NCI-H187 treated with DMSO at 0.1 percent for 48 hours (cell line): ENCODE results near the gene AP5S1.
"Not testable (repeated sequence)": the region's sequence is repeated elsewhere in the genome, so short reads cannot be mapped to it uniquely, and the experiment has no call there.

Experiments
- DNase-seq: peaks from one replicate; lab custom pipeline; 2025; lab: John Stamatoyannopoulos, UW

The AP5S1 gene

GRCh38 chr20:3794168-3794567 is 26.2 kb upstream of the AP5S1 start:
- DNase-seq, result not testable (repeated sequence)

- DNase-seq, result no peak
These were observed 25.5 kb upstream of the AP5S1 start for GRCh38 chr20:3794701-3795420.

DNA sequence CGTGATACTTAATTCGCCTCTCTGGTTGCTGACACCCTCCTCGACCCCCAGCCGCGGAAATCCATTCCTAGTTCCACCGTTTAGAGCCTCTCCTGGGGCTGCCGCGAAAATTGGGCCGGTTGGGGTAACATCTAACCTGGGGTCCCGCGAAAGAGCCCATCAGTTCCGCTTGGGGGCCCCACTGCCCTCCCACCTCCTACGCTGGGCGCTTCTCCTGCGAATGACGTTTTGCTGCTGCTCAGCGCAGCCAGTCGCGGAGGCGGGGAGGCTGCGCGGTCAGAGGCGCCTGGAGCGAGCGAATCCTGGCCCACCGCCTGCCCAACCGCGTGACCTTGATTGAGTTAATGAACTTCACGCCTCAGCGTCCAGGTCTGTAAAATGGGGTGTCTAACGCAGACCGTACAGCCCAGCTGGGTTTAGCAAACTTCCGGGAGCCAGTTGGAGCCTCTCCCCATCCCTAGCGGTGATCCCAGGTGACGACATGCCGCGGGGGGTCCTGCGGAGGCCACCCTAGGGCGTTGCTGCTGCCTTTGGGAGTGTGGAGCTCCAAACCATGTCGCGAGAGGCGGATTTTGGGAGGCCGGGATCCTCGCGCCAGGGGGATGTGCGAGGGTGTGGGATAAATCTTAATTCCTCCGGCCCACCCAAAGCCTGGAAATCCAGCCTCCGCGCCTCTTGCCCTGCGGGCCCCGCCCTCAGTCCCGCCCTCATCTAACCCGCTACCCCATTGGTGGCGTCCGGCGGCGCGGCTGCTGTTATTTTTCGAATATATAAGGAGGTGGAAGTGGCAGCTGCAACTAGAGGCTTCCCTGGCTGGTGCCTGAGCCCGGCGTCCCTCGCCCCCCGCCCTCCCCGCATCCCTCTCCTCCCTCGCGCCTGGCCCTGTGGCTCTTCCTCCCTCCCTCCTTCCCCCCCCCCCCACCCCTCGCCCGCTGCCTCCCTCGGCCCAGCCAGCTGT is 24.6 kb upstream of the AP5S1 start, which contains the start of gene CDC25B:
CDC25B (plus strand) TSS at position 800 of the 958 bp plus-strand sequence. CDS start 222 bp downstream, outside the sequence.
- peak; percentile 92 for DNase-seq

GRCh38 chr20:3796477-3797225 is 23.7 kb upstream of the AP5S1 start:
- no peak for DNase-seq

- DNase-seq, result no peak
These were observed 23.2 kb upstream of the AP5S1 start for GRCh38 chr20:3797226-3797545.

- DNase-seq, result no peak
These were observed 22.6 kb upstream of the AP5S1 start for GRCh38 chr20:3797592-3798372.

DNA sequence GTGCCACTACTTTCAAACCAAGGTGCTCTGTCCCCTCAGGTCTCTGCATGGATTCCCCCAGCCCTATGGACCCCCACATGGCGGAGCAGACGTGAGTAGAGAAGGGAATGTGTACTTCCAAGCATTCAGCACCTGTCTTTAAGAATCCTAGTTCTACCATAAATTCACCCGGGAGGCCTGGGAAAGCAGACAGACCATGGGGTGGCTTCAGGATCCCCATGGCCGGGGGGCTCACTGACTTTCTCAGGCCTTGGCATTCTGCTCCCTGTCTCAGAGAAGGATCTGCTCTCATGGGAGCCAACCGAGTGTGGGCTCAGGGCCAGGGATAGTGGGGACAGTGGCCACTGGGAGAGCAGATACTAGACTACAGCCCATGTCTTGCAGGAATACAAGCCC is 22.0 kb upstream of the AP5S1 start:
- DNase-seq, result no peak

DNA sequence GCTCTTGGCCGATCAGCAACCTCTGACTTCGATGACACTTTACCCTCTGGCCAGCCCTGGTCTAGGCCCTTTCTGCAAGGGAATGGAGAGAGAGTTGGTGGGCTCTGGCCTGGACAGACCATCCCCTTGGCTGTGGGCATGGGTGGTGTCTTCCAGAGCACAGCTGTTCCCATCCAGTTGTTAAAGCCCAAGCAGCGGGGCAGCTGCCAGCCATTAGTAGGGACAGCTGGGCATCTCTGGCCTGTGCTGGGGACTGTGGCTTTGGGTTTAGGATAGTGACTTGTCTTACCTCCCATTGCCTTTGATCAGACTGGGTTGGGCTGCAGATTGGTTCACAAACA is 21.5 kb upstream of the AP5S1 start:
- DNase-seq, result no peak

GRCh38 chr20:3800256-3800877 is 20.0 kb upstream of the AP5S1 start:
- no peak for DNase-seq

GRCh38 chr20:3800878-3801260 is 19.5 kb upstream of the AP5S1 start:
- DNase-seq, result no peak

DNA sequence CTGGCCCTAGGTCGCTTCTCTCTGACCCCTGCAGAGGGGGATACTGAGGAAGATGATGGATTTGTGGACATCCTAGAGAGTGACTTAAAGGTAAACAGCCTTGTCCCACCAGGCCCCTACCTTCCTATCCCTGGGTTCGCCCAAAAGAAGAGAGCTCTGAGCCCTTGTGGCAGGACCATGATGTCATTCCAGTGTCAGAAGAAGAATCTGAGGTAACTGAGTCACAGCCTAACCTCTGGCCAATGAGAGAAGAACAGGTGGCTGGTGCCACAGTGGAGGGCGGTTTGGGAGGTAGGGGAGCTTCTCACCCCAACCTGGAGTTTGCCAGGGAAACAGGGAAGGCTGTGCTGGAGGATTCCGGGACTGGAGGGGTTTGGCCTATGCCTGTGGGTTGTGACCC is 19.0 kb upstream of the AP5S1 start:
- no peak for DNase-seq

DNA sequence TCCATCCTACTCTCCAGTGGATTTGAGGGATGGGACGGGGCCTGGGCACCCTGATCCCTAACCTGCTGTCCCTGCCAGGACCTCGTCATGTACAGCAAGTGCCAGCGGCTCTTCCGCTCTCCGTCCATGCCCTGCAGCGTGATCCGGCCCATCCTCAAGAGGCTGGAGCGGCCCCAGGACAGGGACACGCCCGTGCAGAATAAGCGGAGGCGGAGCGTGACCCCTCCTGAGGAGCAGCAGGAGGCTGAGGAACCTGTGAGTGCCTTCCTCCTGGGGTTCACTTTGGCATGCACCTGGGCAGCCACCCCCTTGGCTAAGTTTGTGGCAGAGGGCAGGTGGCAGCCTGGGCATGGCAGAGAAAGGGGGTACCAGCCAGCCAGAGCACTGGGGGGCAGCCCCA is 18.5 kb upstream of the AP5S1 start:
- DNase-seq, result no peak

GRCh38 chr20:3802524-3803239 is 17.7 kb upstream of the AP5S1 start:
- DNase-seq, result no peak

DNA sequence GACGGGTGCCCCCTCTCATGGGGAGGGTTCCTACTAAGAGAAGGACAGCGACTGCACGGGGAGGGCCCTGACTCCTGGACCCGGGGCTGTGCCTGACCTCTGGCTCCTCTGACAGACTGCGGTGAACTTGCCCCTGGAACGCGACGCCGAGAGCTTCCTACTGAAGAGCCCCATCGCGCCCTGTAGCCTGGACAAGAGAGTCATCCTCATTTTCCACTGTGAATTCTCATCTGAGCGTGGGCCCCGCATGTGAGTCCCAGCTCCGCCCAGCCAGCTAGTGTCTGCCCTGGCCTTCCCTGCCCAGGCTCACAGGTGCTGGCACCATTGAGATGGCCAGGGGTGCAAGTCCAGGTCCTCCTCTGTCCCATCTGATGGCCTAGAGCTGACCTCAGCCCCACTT is 17.1 kb upstream of the AP5S1 start:
- no peak for DNase-seq

GRCh38 chr20:3803854-3804253 is 16.5 kb upstream of the AP5S1 start:
- DNase-seq, result no peak

DNA sequence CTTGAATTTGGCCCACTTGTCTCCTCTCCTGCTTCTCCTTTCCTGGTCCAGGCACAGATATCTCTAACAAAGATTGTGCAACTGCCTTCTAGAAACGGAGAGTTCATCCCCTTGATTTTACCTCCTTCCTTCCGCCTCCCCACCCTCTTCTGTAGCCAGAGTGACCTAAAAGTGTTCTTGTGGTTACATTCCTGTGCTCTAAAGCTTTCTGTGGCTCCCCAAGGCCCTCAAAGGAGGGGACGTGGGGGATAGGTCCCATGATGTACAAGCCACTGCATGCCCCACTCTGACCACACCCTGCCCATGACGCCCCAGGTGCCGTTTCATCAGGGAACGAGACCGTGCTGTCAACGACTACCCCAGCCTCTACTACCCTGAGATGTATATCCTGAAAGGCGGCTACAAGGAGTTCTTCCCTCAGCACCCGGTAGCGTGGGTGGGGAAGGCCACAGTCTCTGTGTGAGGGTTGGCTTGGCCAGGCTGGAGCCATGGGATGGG is 16.0 kb upstream of the AP5S1 start:
- no peak for DNase-seq

GRCh38 chr20:3804781-3805180 is 15.6 kb upstream of the AP5S1 start:
- DNase-seq, result no peak

DNA sequence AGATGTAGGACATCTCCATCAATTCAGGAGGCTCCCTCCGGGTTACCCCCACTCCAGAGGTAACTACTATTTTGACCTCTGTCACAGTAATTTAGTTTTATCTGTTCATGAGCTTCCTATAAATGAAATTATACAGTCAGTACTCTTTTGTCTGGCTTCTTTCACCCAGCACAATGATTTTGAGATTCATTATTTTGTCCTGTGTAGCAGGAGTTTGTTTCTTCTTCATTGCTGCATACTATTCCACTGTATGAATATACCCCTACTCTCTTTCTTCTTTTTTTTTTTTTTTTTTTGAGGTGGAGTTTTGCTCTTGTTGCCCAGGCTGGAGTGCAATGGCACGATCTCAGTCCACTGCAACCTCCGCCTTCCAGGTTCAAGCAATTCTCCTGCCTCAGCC is 11.8 kb upstream of the AP5S1 start:
- DNase-seq, result no peak

DNA sequence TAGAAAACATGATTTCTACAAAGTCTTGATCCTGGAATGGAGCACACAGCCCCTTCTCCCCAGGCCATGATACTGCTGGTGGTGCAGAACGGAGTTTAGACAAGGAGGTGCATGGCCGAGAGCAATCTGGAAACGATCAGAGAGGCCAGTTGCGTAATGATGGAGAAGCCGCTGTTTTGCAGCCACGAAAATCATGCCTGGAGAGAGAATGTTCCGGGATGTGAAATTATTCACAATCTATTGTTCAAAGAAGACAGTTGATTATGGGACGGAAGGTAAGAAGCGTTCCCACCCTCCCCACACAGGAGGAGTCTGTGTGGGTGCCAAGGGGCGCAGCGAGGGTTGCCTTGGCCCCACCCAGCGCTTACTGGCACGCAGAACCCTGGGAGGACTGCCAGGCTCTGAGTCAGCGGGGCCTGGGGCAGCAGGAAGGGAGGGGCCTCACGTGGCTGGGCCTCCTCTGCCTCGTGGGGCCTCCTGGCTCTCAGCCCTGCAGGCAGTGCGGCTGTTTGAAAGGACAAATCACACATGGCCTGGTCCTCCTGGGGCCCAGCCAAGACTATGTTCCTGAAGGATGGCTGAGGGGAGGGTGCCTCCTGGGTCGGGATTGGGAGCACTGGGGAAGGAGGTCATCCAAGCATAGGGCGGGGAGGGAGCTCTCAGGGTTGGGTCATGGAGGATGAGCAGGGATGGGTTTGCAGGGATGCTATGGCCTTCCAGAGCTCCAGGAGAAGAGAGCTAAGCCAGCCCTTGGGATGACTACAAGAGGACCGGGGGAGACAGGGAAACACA is 8.7 kb upstream of the AP5S1 start:
- DNase-seq, result no peak

DNA sequence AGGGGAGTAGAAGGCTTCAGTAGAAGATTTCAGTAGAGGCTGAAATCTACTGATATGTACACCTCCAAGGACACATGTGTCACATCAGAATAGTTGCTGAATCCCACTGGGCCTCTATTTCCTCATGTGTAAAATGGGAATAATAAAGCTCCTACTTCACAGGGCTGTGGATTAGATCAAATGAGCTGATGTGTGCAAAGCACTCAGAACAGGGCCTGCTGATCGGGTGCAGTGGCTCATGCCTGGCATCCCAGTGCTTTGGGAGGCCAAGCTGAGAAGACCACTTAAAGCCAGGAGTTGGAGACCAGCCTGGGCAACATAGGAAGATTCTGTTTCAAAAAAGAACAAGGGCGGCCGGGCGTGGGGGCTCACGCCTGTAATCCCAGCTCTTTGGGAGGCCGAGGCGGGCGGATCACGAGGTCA is 8.1 kb upstream of the AP5S1 start:
- no peak for DNase-seq
